Ishikawa (cell line): ENCODE results near the gene GJD3.

Experiments used
- CEBPB ChIP-seq: IDR thresholded peaks from 2 replicates; pipeline ENCODE4 v1.6.1; 2012
- CREB1 ChIP-seq: IDR thresholded peaks from 2 replicates; pipeline ENCODE4 v1.6.1; 2012; ENCODE audit warnings: low read depth
- EP300 ChIP-seq: IDR thresholded peaks from 2 replicates; pipeline ENCODE4 v1.6.1; 2012; ENCODE audit warnings: borderline replicate concordance
- FOXM1 ChIP-seq: IDR thresholded peaks from 2 replicates; pipeline ENCODE4 v1.6.1; 2012; ENCODE audit warnings: low read depth, borderline replicate concordance
- MAX ChIP-seq: IDR thresholded peaks from 2 replicates; pipeline ENCODE4 v1.6.1; 2012
- NFIC ChIP-seq: IDR thresholded peaks from 2 replicates; pipeline ENCODE4 v1.6.1; 2012
- RAD21 ChIP-seq: IDR thresholded peaks from 2 replicates; pipeline ENCODE4 v1.6.1; 2012; ENCODE audit warnings: low read depth
- TAF1 ChIP-seq: IDR thresholded peaks from 2 replicates; pipeline ENCODE4 v1.6.1; 2012; ENCODE audit warnings: low read depth, mild to moderate bottlenecking
- YY1 ChIP-seq: IDR thresholded peaks from 2 replicates; pipeline ENCODE4 v1.6.1; 2012; ENCODE audit warnings: low read depth
- ZBTB7A ChIP-seq: IDR thresholded peaks from 2 replicates; pipeline ENCODE4 v1.6.1; 2012; ENCODE audit warnings: low read depth
- TF ChIP-seq, protein P1 (sequence below): IDR thresholded peaks from 2 replicates; pipeline ENCODE4 v1.6.1; 2012; ENCODE audit warnings: low read depth, mild to moderate bottlenecking
- TF ChIP-seq, protein P2 (sequence below): IDR thresholded peaks from 2 replicates; pipeline ENCODE4 v1.6.1; 2012

DNA sequence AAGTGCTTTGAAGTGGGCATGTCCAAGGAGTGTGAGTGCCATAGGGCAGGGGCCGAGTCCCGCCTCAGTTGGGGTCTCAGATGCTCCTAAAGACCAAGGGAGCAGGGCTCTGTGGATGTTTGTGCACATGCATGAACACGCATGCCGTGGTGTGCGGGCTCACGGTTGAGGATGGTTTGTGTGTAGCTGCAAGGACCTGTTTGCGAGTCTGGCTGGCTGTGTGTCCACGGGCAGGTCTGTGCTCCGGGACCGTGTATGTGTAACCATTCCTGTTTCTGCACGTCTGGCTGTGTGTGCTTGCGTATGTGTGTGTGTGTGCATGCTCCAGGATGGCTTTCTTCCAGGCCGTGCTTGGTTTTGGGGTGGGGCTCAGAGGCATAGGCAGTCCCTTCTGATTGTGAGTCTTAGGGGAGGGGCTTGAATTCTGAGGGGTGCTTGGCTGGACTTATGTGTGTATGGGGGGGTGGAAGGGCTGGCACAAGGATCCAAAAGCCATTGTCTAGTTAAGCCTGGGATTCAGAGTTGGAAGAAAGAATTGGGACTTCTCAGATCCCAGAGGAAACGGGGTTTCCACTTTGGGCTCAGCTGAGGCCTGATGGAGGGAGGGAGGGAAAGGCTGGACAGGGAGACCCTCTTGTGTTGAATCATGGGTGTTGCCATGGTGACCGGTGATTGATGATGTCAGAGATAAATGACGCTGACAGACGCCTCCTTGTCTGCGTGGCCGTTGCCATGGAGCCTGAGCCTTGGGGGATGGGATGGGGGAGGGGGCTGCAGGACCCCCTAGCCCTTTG lies 14.4 kb downstream of the GJD3 start:
- TF ChIP-seq TAF1: no peak
- TF ChIP-seq, protein P1, sequence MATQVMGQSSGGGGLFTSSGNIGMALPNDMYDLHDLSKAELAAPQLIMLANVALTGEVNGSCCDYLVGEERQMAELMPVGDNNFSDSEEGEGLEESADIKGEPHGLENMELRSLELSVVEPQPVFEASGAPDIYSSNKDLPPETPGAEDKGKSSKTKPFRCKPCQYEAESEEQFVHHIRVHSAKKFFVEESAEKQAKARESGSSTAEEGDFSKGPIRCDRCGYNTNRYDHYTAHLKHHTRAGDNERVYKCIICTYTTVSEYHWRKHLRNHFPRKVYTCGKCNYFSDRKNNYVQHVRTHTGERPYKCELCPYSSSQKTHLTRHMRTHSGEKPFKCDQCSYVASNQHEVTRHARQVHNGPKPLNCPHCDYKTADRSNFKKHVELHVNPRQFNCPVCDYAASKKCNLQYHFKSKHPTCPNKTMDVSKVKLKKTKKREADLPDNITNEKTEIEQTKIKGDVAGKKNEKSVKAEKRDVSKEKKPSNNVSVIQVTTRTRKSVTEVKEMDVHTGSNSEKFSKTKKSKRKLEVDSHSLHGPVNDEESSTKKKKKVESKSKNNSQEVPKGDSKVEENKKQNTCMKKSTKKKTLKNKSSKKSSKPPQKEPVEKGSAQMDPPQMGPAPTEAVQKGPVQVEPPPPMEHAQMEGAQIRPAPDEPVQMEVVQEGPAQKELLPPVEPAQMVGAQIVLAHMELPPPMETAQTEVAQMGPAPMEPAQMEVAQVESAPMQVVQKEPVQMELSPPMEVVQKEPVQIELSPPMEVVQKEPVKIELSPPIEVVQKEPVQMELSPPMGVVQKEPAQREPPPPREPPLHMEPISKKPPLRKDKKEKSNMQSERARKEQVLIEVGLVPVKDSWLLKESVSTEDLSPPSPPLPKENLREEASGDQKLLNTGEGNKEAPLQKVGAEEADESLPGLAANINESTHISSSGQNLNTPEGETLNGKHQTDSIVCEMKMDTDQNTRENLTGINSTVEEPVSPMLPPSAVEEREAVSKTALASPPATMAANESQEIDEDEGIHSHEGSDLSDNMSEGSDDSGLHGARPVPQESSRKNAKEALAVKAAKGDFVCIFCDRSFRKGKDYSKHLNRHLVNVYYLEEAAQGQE: no peak
- no peak for TF ChIP-seq FOXM1
- TF ChIP-seq MAX: no peak
- TF ChIP-seq EP300: no peak
- no peak for TF ChIP-seq ZBTB7A
- no peak for TF ChIP-seq YY1
- TF ChIP-seq, protein P2, sequence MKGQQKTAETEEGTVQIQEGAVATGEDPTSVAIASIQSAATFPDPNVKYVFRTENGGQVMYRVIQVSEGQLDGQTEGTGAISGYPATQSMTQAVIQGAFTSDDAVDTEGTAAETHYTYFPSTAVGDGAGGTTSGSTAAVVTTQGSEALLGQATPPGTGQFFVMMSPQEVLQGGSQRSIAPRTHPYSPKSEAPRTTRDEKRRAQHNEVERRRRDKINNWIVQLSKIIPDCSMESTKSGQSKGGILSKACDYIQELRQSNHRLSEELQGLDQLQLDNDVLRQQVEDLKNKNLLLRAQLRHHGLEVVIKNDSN: no peak
- no peak for TF ChIP-seq RAD21
- TF ChIP-seq CREB1: no peak
- no peak for TF ChIP-seq CEBPB
- no peak for TF ChIP-seq NFIC
